Islet of Langerhans (tissue), 1 donor: ENCODE results near the gene CAMTA1.

Source experiments
- FAIRE-seq: peaks from one replicate; lab custom pipeline; 2011; peaks lifted over from hg19 to GRCh38; lab: Jason Lieb, UNC

Gene CAMTA1

GRCh38 chr1:7008331-7008730 lies 223.1 kb downstream of the CAMTA1 start:
- FAIRE-seq, result no peak

- no peak for FAIRE-seq
Observed at GRCh38 chr1:7008975-7009740, 223.9 kb downstream of the CAMTA1 start.

- FAIRE-seq, result no peak
Observed at GRCh38 chr1:7009741-7010525, 224.7 kb downstream of the CAMTA1 start.

GRCh38 chr1:7010534-7011200 lies 225.4 kb downstream of the CAMTA1 start:
- FAIRE-seq, result no peak

GRCh38 chr1:7011826-7012225 lies 226.6 kb downstream of the CAMTA1 start:
- no peak for FAIRE-seq

GRCh38 chr1:7012461-7012924 lies 227.2 kb downstream of the CAMTA1 start:
- FAIRE-seq, result no peak

- no peak for FAIRE-seq
Observed at GRCh38 chr1:7013833-7014639, 228.8 kb downstream of the CAMTA1 start.

GRCh38 chr1:7014640-7014930 lies 229.3 kb downstream of the CAMTA1 start:
- FAIRE-seq, result no peak

- no peak for FAIRE-seq
Observed at GRCh38 chr1:7015022-7015421, 229.8 kb downstream of the CAMTA1 start.

- no peak for FAIRE-seq
Observed at GRCh38 chr1:7018351-7018750, 233.1 kb downstream of the CAMTA1 start.

- FAIRE-seq, result no peak
Observed at GRCh38 chr1:7018826-7019225, 233.6 kb downstream of the CAMTA1 start.

GRCh38 chr1:7019510-7019909 lies 234.3 kb downstream of the CAMTA1 start:
- no peak for FAIRE-seq

GRCh38 chr1:7022058-7022457 lies 236.8 kb downstream of the CAMTA1 start:
- FAIRE-seq, result no peak

GRCh38 chr1:7025013-7025412 lies 239.8 kb downstream of the CAMTA1 start:
- FAIRE-seq, result no peak

GRCh38 chr1:7026169-7026568 lies 240.9 kb downstream of the CAMTA1 start:
- FAIRE-seq, result no peak

- no peak for FAIRE-seq
Observed at GRCh38 chr1:7032992-7033391, 247.7 kb downstream of the CAMTA1 start.

- FAIRE-seq, result no peak
Observed at GRCh38 chr1:7036386-7036785, 251.1 kb downstream of the CAMTA1 start.

GRCh38 chr1:7039590-7040220 lies 254.5 kb downstream of the CAMTA1 start:
- FAIRE-seq, result no peak

GRCh38 chr1:7040969-7041695 lies 255.9 kb downstream of the CAMTA1 start:
- FAIRE-seq, result no peak

GRCh38 chr1:7042322-7043190 lies 257.3 kb downstream of the CAMTA1 start:
- FAIRE-seq, result peak; percentile 95
